SH-SY5Y (cell line): Measurements from ENCODE around the gene TBKBP1.

Experiments used
- GATA2 ChIP-seq: IDR thresholded peaks from 2 replicates; pipeline ENCODE4 v1.6.1; 2011; ENCODE audit warnings: mild to moderate bottlenecking, low read depth, low read length
- GATA3 ChIP-seq: IDR thresholded peaks from 2 replicates; pipeline ENCODE4 v1.6.1; 2011; ENCODE audit warnings: low read depth, mild to moderate bottlenecking, low read length, moderate library complexity

TBKBP1 gene

GRCh38 chr17:47693731-47694580 lies at the start of gene TBKBP1:
Gene TBKBP1 (plus strand): TSS chr17:47694161. CDS start chr17:47696113, 1,952 bp downstream.
- no peak for TF ChIP-seq GATA3
- no peak for TF ChIP-seq GATA2

GRCh38 chr17:47644324-47644723 lies 49.6 kb upstream of the TBKBP1 start:
- TF ChIP-seq GATA2 (no peak), GATA3 (no peak)

DNA sequence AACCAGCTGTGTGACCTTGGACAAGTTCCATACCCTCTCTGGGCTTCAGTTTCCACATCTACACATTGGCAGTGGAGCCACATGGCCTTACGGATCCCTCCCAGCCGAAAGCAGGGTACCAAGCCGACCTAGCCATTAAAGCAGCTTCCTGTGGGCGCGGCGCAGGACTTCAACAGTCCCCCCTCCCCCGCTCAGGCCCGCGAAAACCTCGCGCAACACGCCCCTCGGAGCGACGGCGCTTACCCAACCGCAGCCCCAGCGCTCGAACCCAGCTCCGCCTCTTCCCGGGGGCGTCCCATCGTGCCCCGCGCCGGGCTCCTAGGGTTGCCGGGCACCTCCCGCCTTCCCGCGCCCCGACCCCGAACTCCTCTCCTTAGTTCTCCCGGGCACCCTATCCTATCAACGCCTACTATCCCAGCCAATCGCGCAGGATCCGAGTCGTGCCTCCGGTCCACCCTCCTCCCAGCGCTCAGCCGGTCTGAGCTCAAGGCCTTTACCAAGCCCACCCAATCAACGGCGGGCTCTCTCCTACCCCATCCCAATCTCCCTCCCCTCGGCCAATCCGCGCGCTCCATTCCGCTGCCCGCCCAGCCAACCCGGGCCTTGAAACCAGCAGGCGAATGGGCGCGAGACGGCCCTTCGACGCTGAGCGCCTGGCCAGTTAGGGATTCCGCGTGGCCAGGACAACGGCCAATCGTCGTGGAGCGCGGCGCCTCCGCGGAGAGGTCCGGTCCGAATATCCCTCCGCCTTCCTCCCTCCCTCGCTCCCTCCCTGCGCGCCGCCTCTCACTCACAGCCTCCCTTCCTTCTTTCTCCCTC lies 44.6 kb upstream of the TBKBP1 start, which contains the start of gene KPNB1:
Gene KPNB1 (plus strand): TSS at position 767 of the 819 bp plus-strand sequence. CDS start 326 bp downstream, outside the sequence.
- TF ChIP-seq GATA2 (no peak), GATA3 (no peak)

DNA sequence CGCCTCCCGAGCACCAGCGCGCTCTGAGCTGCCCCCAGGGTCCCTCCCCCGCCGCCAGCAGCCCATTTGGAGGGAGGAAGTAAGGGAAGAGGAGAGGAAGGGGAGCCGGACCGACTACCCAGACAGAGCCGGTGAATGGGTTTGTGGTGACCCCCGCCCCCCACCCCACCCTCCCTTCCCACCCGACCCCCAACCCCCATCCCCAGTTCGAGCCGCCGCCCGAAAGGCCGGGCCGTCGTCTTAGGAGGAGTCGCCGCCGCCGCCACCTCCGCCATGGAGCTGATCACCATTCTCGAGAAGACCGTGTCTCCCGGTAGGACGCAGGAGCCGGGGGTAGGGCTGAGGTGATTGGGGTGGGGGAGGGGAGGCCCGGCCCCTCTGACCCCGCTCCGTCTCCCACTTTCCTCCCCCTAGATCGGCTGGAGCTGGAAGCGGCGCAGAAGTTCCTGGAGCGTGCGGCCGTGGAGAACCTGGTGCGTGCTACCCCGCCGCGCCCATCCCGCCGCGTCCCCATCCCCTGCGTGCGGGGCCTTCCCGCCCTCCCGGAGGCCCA lies 43.9 kb upstream of the TBKBP1 start:
- TF ChIP-seq GATA2 (no peak), GATA3 (no peak)

- no peak for TF ChIP-seq GATA2
- TF ChIP-seq GATA3 = no peak
These were observed 43.1 kb upstream of the TBKBP1 start for GRCh38 chr17:47650525-47651522.

DNA sequence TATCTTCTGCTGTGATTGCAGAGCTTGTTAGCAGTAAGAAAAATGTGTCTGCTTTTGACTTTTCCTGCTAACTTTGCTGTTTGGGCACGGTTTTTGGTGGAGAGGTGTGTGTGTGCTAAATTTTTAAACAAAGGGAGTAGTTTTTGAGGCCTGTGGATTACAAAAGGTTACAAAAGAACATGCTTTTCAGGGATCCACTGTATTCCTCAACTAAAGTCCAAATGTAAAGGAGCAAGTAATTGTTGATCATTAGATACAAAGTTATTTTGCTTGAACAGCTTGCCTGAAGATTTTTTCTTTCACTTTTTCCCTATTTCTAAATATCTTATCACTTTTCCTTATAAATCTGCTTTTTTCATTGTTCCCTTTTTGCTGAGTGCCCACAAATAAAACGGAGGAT lies 42.3 kb upstream of the TBKBP1 start:
- no peak for TF ChIP-seq GATA2
- TF ChIP-seq GATA3 = no peak

- TF ChIP-seq GATA2 (no peak), GATA3 (no peak)
These were observed 41.4 kb upstream of the TBKBP1 start for GRCh38 chr17:47652570-47652969.

GRCh38 chr17:47653442-47653841 lies 40.5 kb upstream of the TBKBP1 start:
- TF ChIP-seq GATA2 (no peak), GATA3 (no peak)

DNA sequence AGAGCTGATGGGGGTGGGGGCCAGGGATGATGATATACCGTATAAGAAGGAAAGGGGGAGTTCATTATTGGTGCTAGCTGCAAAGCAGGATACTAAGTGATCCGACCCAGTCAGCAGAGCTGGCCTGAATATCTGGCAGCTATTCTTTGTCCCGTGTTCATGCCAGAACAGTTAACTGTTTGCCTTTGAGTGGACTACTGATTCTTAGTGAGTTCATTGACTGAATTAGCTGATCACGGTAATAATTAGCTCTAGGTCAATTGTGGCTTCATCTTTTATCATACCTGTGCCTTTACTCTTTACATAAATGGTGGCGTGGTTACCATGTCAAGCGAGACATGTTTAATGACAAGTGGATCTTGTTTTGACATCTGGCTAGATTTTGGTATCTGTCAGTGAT lies 39.0 kb upstream of the TBKBP1 start:
- TF ChIP-seq GATA3 (no peak), GATA2 (no peak)

- TF ChIP-seq GATA2 (no peak), GATA3 (no peak)
These were observed 33.9 kb upstream of the TBKBP1 start for GRCh38 chr17:47660064-47660492.

GRCh38 chr17:47663912-47664623 lies 29.9 kb upstream of the TBKBP1 start:
- TF ChIP-seq GATA2 = no peak
- TF ChIP-seq GATA3 = no peak

- TF ChIP-seq GATA3 = no peak
- TF ChIP-seq GATA2 = no peak
These were observed 29.4 kb upstream of the TBKBP1 start for GRCh38 chr17:47664624-47664941.

DNA sequence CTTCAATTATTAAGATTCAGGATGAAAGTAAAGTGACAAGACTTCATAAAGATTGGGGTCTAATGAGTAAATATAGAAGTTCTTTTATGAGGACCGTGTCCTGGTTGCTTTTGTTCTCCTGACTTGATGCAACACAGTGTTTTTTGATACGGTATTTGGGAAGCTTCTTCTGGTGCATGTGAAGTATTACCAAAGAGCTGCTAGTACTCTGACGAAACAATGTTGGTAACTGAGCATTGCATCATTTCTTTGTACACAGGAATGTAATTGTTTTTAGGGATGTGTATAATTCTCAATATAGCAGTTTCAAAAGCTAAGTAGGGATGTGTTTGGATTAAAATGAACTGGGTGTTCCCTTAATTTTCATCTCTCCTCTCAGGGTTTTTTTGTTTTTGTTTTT lies 28.3 kb upstream of the TBKBP1 start:
- no peak for TF ChIP-seq GATA2
- no peak for TF ChIP-seq GATA3
